Neural progenitor cell (in vitro differentiated cells): Measurements from ENCODE around the gene CLEC11A. TPM values are rescaled to one million over a fixed set of nuclear protein-coding genes. Genes with fewer than 3 reads are reported as not detected.

Source experiments
- DNase-seq: peaks from one replicate; pipeline ENCODE4 v3.0.0-alpha.2; 2016; ENCODE audit warnings: low spot score
- H2AFZ ChIP-seq: fragments of 200-600 bp; sonication (generic); replicated peaks from 2 replicates; pipeline ENCODE4 v1.6.1; 2016; ENCODE audit warnings: antibody characterized with exemption
- H3F3A ChIP-seq: fragments of 200-600 bp; sonication (generic); 2 replicates; pipeline ENCODE4 v1.6.1; 2016; ENCODE audit warnings: antibody characterized with exemption, low read depth
- H3K27ac ChIP-seq: fragments of 200-600 bp; sonication (generic); 2 replicates; pipeline ENCODE4 v1.5.1; 2016; ENCODE audit warnings: mild to moderate bottlenecking
- H3K27me3 ChIP-seq: fragments of 200-600 bp; sonication (generic); 2 replicates; pipeline ENCODE4 v1.6.1; 2016; ENCODE audit warnings: mild to moderate bottlenecking, moderate library complexity
- H3K36me3 ChIP-seq: fragments of 200-600 bp; sonication (generic); 2 replicates; pipeline ENCODE4 v1.5.1; 2016
- H3K4me1 ChIP-seq: fragments of 200-600 bp; sonication (generic); 2 replicates; pipeline ENCODE4 v1.6.1; 2016; ENCODE audit warnings: mixed run types
- H3K4me2 ChIP-seq: fragments of 200-600 bp; sonication (generic); 2 replicates; pipeline ENCODE4 v1.6.1; 2016
- H3K4me3 ChIP-seq: fragments of 200-600 bp; sonication (generic); 2 replicates; pipeline ENCODE4 v1.5.1; 2016
- H3K79me2 ChIP-seq: fragments of 200-600 bp; sonication (generic); 2 replicates; pipeline ENCODE4 v1.6.1; 2016; ENCODE audit warnings: low read depth
- H3K9ac ChIP-seq: fragments of 200-600 bp; sonication (generic); 2 replicates; pipeline ENCODE4 v1.6.1; 2016
- H3K9me3 ChIP-seq: fragments of 200-600 bp; sonication (generic); 2 replicates; pipeline ENCODE4 v1.5.1; 2016; ENCODE audit warnings: low read depth
- H4K20me1 ChIP-seq: fragments of 200-600 bp; sonication (generic); 2 replicates; pipeline ENCODE4 v1.6.1; 2016; ENCODE audit warnings: low read depth
- H3K27ac Mint-ChIP-seq: 3 replicates; pipeline ENCODE4 v1.8.0; 2021; ENCODE audit warnings: mixed read lengths
- H3K27me3 Mint-ChIP-seq: 2 replicates; pipeline ENCODE4 v1.8.0; 2022; ENCODE audit warnings: low read depth, mild to moderate bottlenecking, inconsistent platforms, moderate library complexity, mixed read lengths; ENCODE audit not compliant: insufficient read depth
- H3K36me3 Mint-ChIP-seq: 3 replicates; pipeline ENCODE4 v1.8.0; 2021; ENCODE audit warnings: mixed read lengths
- H3K4me1 Mint-ChIP-seq: 3 replicates; pipeline ENCODE4 v1.8.0; 2021; ENCODE audit warnings: mixed read lengths
- H3K4me3 Mint-ChIP-seq: 3 replicates; pipeline ENCODE4 v1.8.0; 2021; ENCODE audit warnings: mild to moderate bottlenecking, moderate library complexity, mixed read lengths
- H3K9me3 Mint-ChIP-seq: 3 replicates; pipeline ENCODE4 v1.8.0; 2020; ENCODE audit warnings: mixed read lengths
- CTCF ChIP-seq: fragments of 200-600 bp; sonication (generic); IDR thresholded peaks from 2 replicates; pipeline ENCODE4 v1.5.1; 2017; ENCODE audit warnings: antibody characterized with exemption, mild to moderate bottlenecking
- EZH2 ChIP-seq: fragments of 200-600 bp; sonication (generic); IDR thresholded peaks from 2 replicates; pipeline ENCODE4 v1.6.1; 2017; ENCODE audit warnings: antibody characterized with exemption, mild to moderate bottlenecking, moderate library complexity
- EZH2phosphoT487 ChIP-seq: fragments of 200-600 bp; sonication (generic); IDR thresholded peaks from 2 replicates; pipeline ENCODE4 v1.6.1; 2017; ENCODE audit warnings: antibody characterized with exemption
- total RNA-seq: library from RNA; depleted of rRNA; stranded (reverse); fragments of >200 nt; gene quantifications from 2 replicates; pipeline ENCODE4 v1.2.3, GENCODE V29; 2015; ENCODE audit warnings: low replicate concordance

The CLEC11A gene
- total RNA-seq, 1 donor from 2014 or later: 0.09 TPM

DNA sequence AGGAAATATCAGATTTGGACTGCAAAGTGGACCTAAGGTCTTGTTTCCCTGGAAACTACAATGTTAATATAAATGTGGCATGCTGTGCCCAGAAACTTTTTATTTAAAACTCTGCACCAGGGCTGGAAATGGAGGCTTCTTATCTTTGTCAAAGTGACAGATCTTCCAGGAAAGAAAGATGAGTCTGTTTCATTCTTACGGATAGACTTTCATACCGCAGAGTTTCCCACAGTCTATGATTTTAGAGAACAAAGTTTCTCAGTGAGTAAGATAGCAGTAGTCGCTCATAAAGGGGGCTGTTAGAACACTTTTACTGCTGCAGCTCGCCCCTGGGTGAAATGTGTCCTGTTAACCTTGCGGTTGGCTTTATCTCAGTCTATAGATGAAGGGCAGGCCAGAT is 6.7 kb downstream of the CLEC11A start:
- Histone ChIP-seq H3K4me1 (no peaks in the 10 kb centered on the region), H3K79me2 (no peaks in the 10 kb centered on the region), H2AFZ (no peak overlapping the region), H3F3A (no peaks in the 10 kb centered on the region), H3K4me2 (no peak overlapping the region), H3K9ac (no peak overlapping the region), H3K4me3 (no peak overlapping the region), H3K36me3 (no peaks in the 10 kb centered on the region), H3K9me3 (no peaks in the 10 kb centered on the region), H3K27me3 (peaks cover 15% of the 10 kb centered on the region), H3K27ac (no peak overlapping the region), H4K20me1 (no peaks in the 10 kb centered on the region)
- H3K9me3 Mint-ChIP-seq: no peaks in the 10 kb centered on the region
- no peaks in the 10 kb centered on the region for H3K36me3 Mint-ChIP-seq
- no peak for DNase-seq
- H3K4me1 Mint-ChIP-seq: peaks cover 22% of the 10 kb centered on the region
- H3K27me3 Mint-ChIP-seq: peaks cover 2% of the 10 kb centered on the region
- H3K27ac Mint-ChIP-seq: no peak overlapping the region
- H3K4me3 Mint-ChIP-seq: no peak overlapping the region
- TF ChIP-seq EZH2 (no peak), CTCF (no peak), EZH2phosphoT487 (no peak)

DNA sequence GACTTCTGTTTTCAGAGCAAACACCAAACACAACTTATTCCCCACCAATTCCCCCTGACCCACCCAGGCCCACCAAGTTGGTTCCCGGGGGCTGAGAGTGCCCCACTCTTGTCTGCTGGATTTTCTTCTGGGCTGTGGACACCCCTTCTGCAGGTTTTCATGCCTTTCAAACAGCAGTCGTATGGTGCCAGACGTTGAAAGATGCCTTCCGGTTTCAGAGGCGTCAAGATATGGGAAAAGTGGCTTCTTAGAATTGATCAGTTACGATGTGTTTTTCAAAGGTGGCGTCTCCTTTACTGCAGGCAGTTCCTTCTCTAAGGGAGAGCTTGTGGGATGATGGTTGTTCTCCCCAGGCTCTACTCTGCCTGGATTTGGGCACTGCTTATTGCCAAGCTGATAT is 12.7 kb downstream of the CLEC11A start:
- Mint-ChIP-seq H3K4me1 (peaks cover 13% of the 10 kb centered on the region), H3K36me3 (no peaks in the 10 kb centered on the region), H3K27me3 (peaks cover 12% of the 10 kb centered on the region), H3K27ac (no peak overlapping the region), H3K9me3 (no peaks in the 10 kb centered on the region), H3K4me3 (no peak overlapping the region)
- TF ChIP-seq EZH2phosphoT487 (no peak), CTCF (no peak), EZH2 (no peak)
- Histone ChIP-seq H3F3A (no peaks in the 10 kb centered on the region), H3K9me3 (no peaks in the 10 kb centered on the region), H3K4me2 (no peak overlapping the region), H3K4me3 (no peak overlapping the region), H3K79me2 (no peaks in the 10 kb centered on the region), H4K20me1 (no peaks in the 10 kb centered on the region), H3K9ac (no peak overlapping the region), H3K27ac (no peak overlapping the region), H3K27me3 (peaks cover 42% of the 10 kb centered on the region), H3K4me1 (no peaks in the 10 kb centered on the region), H2AFZ (no peak overlapping the region), H3K36me3 (no peaks in the 10 kb centered on the region)
- DNase-seq: no peak

DNA sequence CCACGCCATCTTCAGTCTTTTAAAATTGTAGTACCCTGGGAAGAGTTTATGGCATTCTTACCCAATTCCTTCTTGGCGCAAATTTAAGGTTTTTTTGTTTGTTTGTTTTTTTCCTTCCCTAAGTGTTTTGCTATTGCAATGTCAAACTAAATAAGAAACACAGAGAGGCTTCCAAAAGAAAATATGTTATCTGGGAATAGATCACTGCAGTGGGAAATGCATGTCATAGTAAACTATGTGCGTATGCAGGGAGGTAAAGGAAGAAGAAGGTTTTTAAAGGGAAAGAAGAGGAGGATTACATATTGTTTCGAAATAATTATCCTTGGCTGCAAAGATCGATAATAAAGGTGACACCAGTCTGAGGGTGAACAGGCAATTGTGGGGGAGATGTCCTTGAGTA is 13.2 kb downstream of the CLEC11A start:
- H3K9me3 Mint-ChIP-seq: no peaks in the 10 kb centered on the region
- H3K27ac Mint-ChIP-seq: no peak overlapping the region
- peaks cover 12% of the 10 kb centered on the region for H3K27me3 Mint-ChIP-seq
- Histone ChIP-seq H3K4me2 (no peak overlapping the region), H3K27me3 (peaks cover 42% of the 10 kb centered on the region), H3K4me1 (no peaks in the 10 kb centered on the region), H3K36me3 (no peaks in the 10 kb centered on the region), H2AFZ (no peak overlapping the region), H3K79me2 (no peaks in the 10 kb centered on the region), H3F3A (no peaks in the 10 kb centered on the region), H3K9me3 (no peaks in the 10 kb centered on the region), H3K4me3 (no peak overlapping the region), H3K27ac (no peak overlapping the region), H4K20me1 (no peaks in the 10 kb centered on the region), H3K9ac (no peak overlapping the region)
- no peak overlapping the region for H3K4me3 Mint-ChIP-seq
- H3K4me1 Mint-ChIP-seq: peaks cover 16% of the 10 kb centered on the region
- no peak for DNase-seq
- no peaks in the 10 kb centered on the region for H3K36me3 Mint-ChIP-seq
- TF ChIP-seq EZH2 (no peak), CTCF (no peak), EZH2phosphoT487 (no peak)
